ENCODE measurements around the gene C5orf52. TPM values are rescaled to one million over a fixed set of nuclear protein-coding genes. Genes with fewer than 3 reads are reported as not detected.

Gene C5orf52
- total RNA-seq, 1 experiment from 2014 or later, result 0.84 TPM

- Histone ChIP-seq H3K79me2 (ENCODE audit: low read length) (no peaks in the 10 kb centered on the region), H3K9ac (ENCODE audit: low read length) (no peak overlapping the region), H3F3A (ENCODE audit: low read length, unreplicated experiment) (no peaks in the 10 kb centered on the region), H3K4me3 (ENCODE audit: low read length) (no peak overlapping the region), H3K27me3 (ENCODE audit: low read length) (no peaks in the 10 kb centered on the region), H2AFZ (ENCODE audit: low read length) (no peak overlapping the region), H3K36me3 (ENCODE audit: low read depth, low read length) (no peaks in the 10 kb centered on the region), H3K4me1 (ENCODE audit: insufficient read depth, low read length) (no peaks in the 10 kb centered on the region), H3K9me3 (ENCODE audit: low read length) (no peaks in the 10 kb centered on the region), H4K20me1 (ENCODE audit: low read length) (no peaks in the 10 kb centered on the region), H3K27ac (ENCODE audit: low read length) (no peak overlapping the region), H3K9me2 (replicated peaks; ENCODE audit: low read length) (no peaks in the 10 kb centered on the region), H3K4me2 (ENCODE audit: low read length) (no peak overlapping the region)
- ChIA-PET POLR2A (ENCODE audit: unreplicated experiment) (no interaction called here), CTCF (no interaction called here)
- no peak for ATAC-seq
- intact Hi-C loops (cut with micrococcal nuclease), result loop anchor here (2.0 kb wide), 1 partner anchor 25 kb away; no protein-coding TSS in a partner anchor
- no peak for TF ChIP-seq EZH2phosphoT487 (IDR thresholded peaks at IDR 0.05; ENCODE audit: borderline replicate concordance, low read length)
- no peak for TF ChIP-seq EZH2 (IDR thresholded peaks at IDR 0.05; ENCODE audit: low read length, unreplicated experiment)
- no peak for TF ChIP-seq CTCF (conservative IDR thresholded peaks at IDR 0.05; ENCODE audit: low read depth, low read length)
- no peak for DNase-seq
- BruUV-seq (replicated peaks), result no TSS peak
These were observed 6.6 kb downstream of the C5orf52 start for GRCh38 chr5:157677931-157678330.

- no peak for TF ChIP-seq EZH2phosphoT487 (IDR thresholded peaks at IDR 0.05; ENCODE audit: borderline replicate concordance, low read length)
- no peak for TF ChIP-seq EZH2 (IDR thresholded peaks at IDR 0.05; ENCODE audit: low read length, unreplicated experiment)
- no peak for TF ChIP-seq CTCF (conservative IDR thresholded peaks at IDR 0.05; ENCODE audit: low read depth, low read length)
- H3K9ac ChIP-seq (ENCODE audit: low read length), result no peak overlapping the region
- no peaks in the 10 kb centered on the region for H3F3A ChIP-seq (ENCODE audit: low read length, unreplicated experiment)
- H3K4me2 ChIP-seq (ENCODE audit: low read length), result no peak overlapping the region
- ChIA-PET CTCF (no interaction called here), POLR2A (ENCODE audit: unreplicated experiment) (no interaction called here)
- no peaks in the 10 kb centered on the region for H3K27me3 ChIP-seq (ENCODE audit: low read length)
- intact Hi-C loops (cut with micrococcal nuclease), result no loop called here
- no peaks in the 10 kb centered on the region for H3K9me3 ChIP-seq (ENCODE audit: low read length)
- ATAC-seq (no peak), DNase-seq (no peak)
- H4K20me1 ChIP-seq (ENCODE audit: low read length), result no peaks in the 10 kb centered on the region
- no peaks in the 10 kb centered on the region for H3K4me1 ChIP-seq (ENCODE audit: insufficient read depth, low read length)
- H3K79me2 ChIP-seq (ENCODE audit: low read length), result no peaks in the 10 kb centered on the region
- H3K27ac ChIP-seq (ENCODE audit: low read length), result no peak overlapping the region
- no peak overlapping the region for H3K4me3 ChIP-seq (ENCODE audit: low read length)
- H3K9me2 ChIP-seq (replicated peaks; ENCODE audit: low read length), result no peaks in the 10 kb centered on the region
- no peaks in the 10 kb centered on the region for H3K36me3 ChIP-seq (ENCODE audit: low read depth, low read length)
- no TSS peak for BruUV-seq (replicated peaks)
- no peak overlapping the region for H2AFZ ChIP-seq (ENCODE audit: low read length)
These were observed 8.5 kb downstream of the C5orf52 start for GRCh38 chr5:157679801-157680200.

GRCh38 chr5:157680239-157680638 lies 8.9 kb downstream of the C5orf52 start:
- intact Hi-C loops (cut with micrococcal nuclease), result no loop called here
- Histone ChIP-seq H3K9me3 (ENCODE audit: low read length) (no peaks in the 10 kb centered on the region), H3K79me2 (ENCODE audit: low read length) (no peaks in the 10 kb centered on the region), H3K4me2 (ENCODE audit: low read length) (no peak overlapping the region), H3K27ac (ENCODE audit: low read length) (no peak overlapping the region), H3K27me3 (ENCODE audit: low read length) (no peaks in the 10 kb centered on the region), H2AFZ (ENCODE audit: low read length) (no peak overlapping the region), H3K36me3 (ENCODE audit: low read depth, low read length) (no peaks in the 10 kb centered on the region), H3K9ac (ENCODE audit: low read length) (no peak overlapping the region), H3K4me3 (ENCODE audit: low read length) (no peak overlapping the region), H4K20me1 (ENCODE audit: low read length) (no peaks in the 10 kb centered on the region), H3K4me1 (ENCODE audit: insufficient read depth, low read length) (no peaks in the 10 kb centered on the region), H3F3A (ENCODE audit: low read length, unreplicated experiment) (no peaks in the 10 kb centered on the region), H3K9me2 (replicated peaks; ENCODE audit: low read length) (no peaks in the 10 kb centered on the region)
- DNase-seq (no peak), ATAC-seq (no peak)
- no TSS peak for BruUV-seq (replicated peaks)
- TF ChIP-seq EZH2phosphoT487 (IDR thresholded peaks at IDR 0.05; ENCODE audit: borderline replicate concordance, low read length) (no peak), EZH2 (IDR thresholded peaks at IDR 0.05; ENCODE audit: low read length, unreplicated experiment) (no peak), CTCF (conservative IDR thresholded peaks at IDR 0.05; ENCODE audit: low read depth, low read length) (no peak)
- CTCF ChIA-PET, result no interaction called here
- POLR2A ChIA-PET (ENCODE audit: unreplicated experiment), result no interaction called here
